ENCODE data around the gene TSPAN7. TPM values are rescaled to one million over a fixed set of nuclear protein-coding genes. Genes with fewer than 3 reads are reported as not detected.

Gene TSPAN7
- total RNA-seq, 1 donor from 2014 or later = 54.6 TPM

DNA sequence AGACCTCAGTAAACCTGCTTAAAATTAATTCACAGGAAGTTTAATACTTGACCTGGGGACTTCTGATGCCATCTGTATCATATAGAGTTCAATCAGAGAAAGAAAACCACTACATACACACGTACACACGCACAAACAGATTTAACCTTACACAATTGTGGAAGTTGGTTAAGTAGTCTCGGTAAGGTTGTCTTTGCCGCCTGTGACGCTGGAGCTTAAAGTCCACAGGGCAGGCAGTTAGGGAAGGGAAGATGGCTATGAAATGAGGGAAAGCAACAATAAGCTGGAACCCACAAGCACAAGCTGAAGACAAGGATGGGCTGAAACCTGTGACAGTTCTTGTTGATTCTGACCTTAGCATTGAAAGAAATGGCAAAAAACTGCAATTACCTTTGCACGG lies 41.7 kb upstream of the TSPAN7 start:
- Histone ChIP-seq H3K27me3 (ENCODE audit: low read depth) (no peaks in the 10 kb centered on the region), H3K4me1 (no peaks in the 10 kb centered on the region), H3K27ac (no peak overlapping the region), H3K4me3 (no peak overlapping the region), H3K36me3 (no peaks in the 10 kb centered on the region), H3K9me3 (no peaks in the 10 kb centered on the region)
- TF ChIP-seq, protein P1, sequence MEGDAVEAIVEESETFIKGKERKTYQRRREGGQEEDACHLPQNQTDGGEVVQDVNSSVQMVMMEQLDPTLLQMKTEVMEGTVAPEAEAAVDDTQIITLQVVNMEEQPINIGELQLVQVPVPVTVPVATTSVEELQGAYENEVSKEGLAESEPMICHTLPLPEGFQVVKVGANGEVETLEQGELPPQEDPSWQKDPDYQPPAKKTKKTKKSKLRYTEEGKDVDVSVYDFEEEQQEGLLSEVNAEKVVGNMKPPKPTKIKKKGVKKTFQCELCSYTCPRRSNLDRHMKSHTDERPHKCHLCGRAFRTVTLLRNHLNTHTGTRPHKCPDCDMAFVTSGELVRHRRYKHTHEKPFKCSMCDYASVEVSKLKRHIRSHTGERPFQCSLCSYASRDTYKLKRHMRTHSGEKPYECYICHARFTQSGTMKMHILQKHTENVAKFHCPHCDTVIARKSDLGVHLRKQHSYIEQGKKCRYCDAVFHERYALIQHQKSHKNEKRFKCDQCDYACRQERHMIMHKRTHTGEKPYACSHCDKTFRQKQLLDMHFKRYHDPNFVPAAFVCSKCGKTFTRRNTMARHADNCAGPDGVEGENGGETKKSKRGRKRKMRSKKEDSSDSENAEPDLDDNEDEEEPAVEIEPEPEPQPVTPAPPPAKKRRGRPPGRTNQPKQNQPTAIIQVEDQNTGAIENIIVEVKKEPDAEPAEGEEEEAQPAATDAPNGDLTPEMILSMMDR (IDR thresholded peaks at IDR 0.05) = no peak
- DNase-seq (no peak), ATAC-seq (no peak)
- intact Hi-C loops (cut with DNase I) = no loop called here

DNA sequence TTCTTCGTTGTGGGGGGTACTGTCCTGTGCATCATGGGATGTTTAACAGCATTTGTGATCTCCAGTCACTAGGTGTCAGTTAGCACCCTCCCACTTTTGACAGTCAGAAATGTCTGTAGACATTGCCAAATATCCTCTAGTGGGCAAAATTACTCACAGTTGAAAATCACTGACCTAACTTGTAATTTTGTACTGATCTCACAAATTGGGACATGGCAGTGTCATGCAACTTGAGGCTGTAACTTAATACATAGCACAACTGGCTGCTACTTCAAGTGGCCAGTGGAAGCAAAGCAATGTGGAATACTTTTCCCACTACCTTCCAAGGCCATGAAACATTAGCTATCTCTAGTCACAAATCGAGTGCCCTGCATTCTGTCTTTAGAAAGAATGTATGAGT lies 23.2 kb upstream of the TSPAN7 start:
- H3K4me3 ChIP-seq = no peak overlapping the region

DNA sequence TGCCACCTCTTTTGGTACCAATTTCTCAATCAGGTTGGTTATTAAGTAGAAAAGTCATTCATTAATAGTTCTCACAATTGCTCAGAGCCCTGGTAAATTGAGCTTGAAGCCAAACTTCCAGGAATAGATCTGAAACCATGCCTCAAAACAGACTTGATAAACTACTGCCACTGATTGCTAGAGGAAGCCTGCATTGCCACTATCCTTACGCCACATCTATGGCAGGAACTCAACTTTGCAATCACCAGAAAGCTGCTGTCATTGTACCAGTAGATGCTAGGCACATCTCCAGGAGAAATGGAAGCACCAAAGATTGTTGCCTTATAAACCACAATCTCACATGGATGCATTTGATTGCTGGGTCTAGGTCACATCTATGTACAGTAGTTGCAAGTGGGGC lies 21.6 kb upstream of the TSPAN7 start:
- ATAC-seq = no peak
- no peaks in the 10 kb centered on the region for H3K9me3 ChIP-seq
- no peaks in the 10 kb centered on the region for H3K36me3 ChIP-seq
- intact Hi-C loops (cut with DNase I) = no loop called here
- no peaks in the 10 kb centered on the region for H3K27me3 ChIP-seq (ENCODE audit: low read depth)
- no peak overlapping the region for H3K27ac ChIP-seq
- H3K4me3 ChIP-seq = no peak overlapping the region
- DNase-seq = no peak
- TF ChIP-seq, protein P1 (IDR thresholded peaks at IDR 0.05) = no peak
- no peaks in the 10 kb centered on the region for H3K4me1 ChIP-seq

More for the DNA sequence above, 23.2 kb upstream of the TSPAN7 start:
- no peaks in the 10 kb centered on the region for H3K9me3 ChIP-seq
- TF ChIP-seq, protein P1 (IDR thresholded peaks at IDR 0.05) = no peak
- H3K27me3 ChIP-seq (ENCODE audit: low read depth) = no peaks in the 10 kb centered on the region
- intact Hi-C loops (cut with DNase I) = no loop called here
- H3K36me3 ChIP-seq = no peaks in the 10 kb centered on the region
- DNase-seq (no peak), ATAC-seq (no peak)
- no peak overlapping the region for H3K27ac ChIP-seq
- H3K4me1 ChIP-seq = no peaks in the 10 kb centered on the region

DNA sequence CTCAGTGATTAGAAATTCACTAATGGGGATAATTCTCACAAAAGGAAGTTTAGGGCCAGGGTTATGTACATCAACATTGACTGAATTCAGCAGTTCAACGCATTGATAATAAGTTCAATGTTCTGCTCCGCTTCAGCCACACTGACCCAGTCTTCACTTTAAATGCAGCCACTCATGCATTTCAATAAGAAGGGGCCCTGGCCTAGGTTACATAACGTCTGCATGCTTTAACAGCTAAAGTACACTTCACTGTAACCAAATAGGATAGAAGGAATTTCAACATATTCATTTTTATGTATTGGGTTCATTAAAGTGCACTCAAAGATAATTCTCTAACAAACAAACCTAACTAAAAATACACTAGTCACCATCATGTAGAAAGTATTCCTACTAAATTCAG lies 12.8 kb upstream of the TSPAN7 start:
- no peaks in the 10 kb centered on the region for H3K9me3 ChIP-seq
- H3K27me3 ChIP-seq (ENCODE audit: low read depth) = no peaks in the 10 kb centered on the region
- H3K36me3 ChIP-seq = no peaks in the 10 kb centered on the region
- ATAC-seq = peak in 1 of 2 donors; percentile 84
- TF ChIP-seq, protein P1 (IDR thresholded peaks at IDR 0.05) = no peak
- H3K4me1 ChIP-seq = no peaks in the 10 kb centered on the region
- H3K4me3 ChIP-seq = no peak overlapping the region
- intact Hi-C loops (cut with DNase I) = no loop called here
- H3K27ac ChIP-seq = no peak overlapping the region
- no peak for DNase-seq

GRCh38 chrX:38552721-38553120 lies 8.6 kb upstream of the TSPAN7 start:
- no peaks in the 10 kb centered on the region for H3K36me3 ChIP-seq
- intact Hi-C loops (cut with DNase I) = no loop called here
- no peak overlapping the region for H3K27ac ChIP-seq
- no peak for ATAC-seq
- H3K4me1 ChIP-seq = no peaks in the 10 kb centered on the region
- DNase-seq = no peak
- H3K4me3 ChIP-seq = no peak overlapping the region
- H3K27me3 ChIP-seq (ENCODE audit: low read depth) = no peaks in the 10 kb centered on the region
- TF ChIP-seq, protein P1 (IDR thresholded peaks at IDR 0.05) = no peak
- H3K9me3 ChIP-seq = no peaks in the 10 kb centered on the region

GRCh38 chrX:38558686-38559085 lies 2.7 kb upstream of the TSPAN7 start:
- Histone ChIP-seq H3K4me3 (no peak overlapping the region), H3K9me3 (no peaks in the 10 kb centered on the region), H3K27me3 (ENCODE audit: low read depth) (no peaks in the 10 kb centered on the region), H3K36me3 (no peaks in the 10 kb centered on the region), H3K4me1 (peaks cover 3% of the 10 kb centered on the region), H3K27ac (no peak overlapping the region)
- TF ChIP-seq, protein P1 (IDR thresholded peaks at IDR 0.05) = no peak
- intact Hi-C loops (cut with DNase I) = no loop called here
- DNase-seq (no peak), ATAC-seq (no peak)

All from lower lobe of right lung (tissue), 2 donors.